Keratinocyte (primary cell): ENCODE results near the gene PYGM. TPM values are rescaled to one million over a fixed set of nuclear protein-coding genes. Genes with fewer than 3 reads are reported as not detected.

Source experiments
- DNase-seq: peaks from one replicate; pipeline ENCODE4 v3.0.0-alpha.2; 2011; ENCODE audit warnings: low read depth, missing footprints, low spot score
- FAIRE-seq: peaks from 2 replicates; lab custom pipeline; 2011; peaks lifted over from hg19 to GRCh38; lab: Jason Lieb, UNC
- H2AFZ ChIP-seq: 2 replicates; pipeline ENCODE4 v1.6.0; 2012; ENCODE audit warnings: low read length, control low read depth, inconsistent platforms; ENCODE audit not compliant: control insufficient read depth
- H3K27ac ChIP-seq: 2 replicates; pipeline ENCODE4 v1.5.1; 2011; ENCODE audit warnings: low read length; ENCODE audit not compliant: control insufficient read depth, insufficient read depth
- H3K27me3 ChIP-seq: 3 replicates; pipeline ENCODE4 v1.6.0; 2011; ENCODE audit warnings: low read length; ENCODE audit not compliant: control insufficient read depth, insufficient read depth; ENCODE audit errors: extremely low read depth
- H3K36me3 ChIP-seq, 2 experiments: 2 replicates in 1 of 2; 3 replicates in 1 of 2; pipeline ENCODE4 v1.5.1; 2011; ENCODE audit warnings: low read length in 2 of 2, mild to moderate bottlenecking in 1 of 2; ENCODE audit not compliant: control insufficient read depth in 2 of 2, insufficient read depth in 2 of 2; ENCODE audit errors: extremely low read depth in 1 of 2
- H3K4me1 ChIP-seq: 3 replicates; pipeline ENCODE4 v1.5.1; 2011; ENCODE audit warnings: low read length; ENCODE audit not compliant: control insufficient read depth, insufficient read depth; ENCODE audit errors: extremely low read depth
- H3K4me2 ChIP-seq: 3 replicates; pipeline ENCODE4 v1.6.0; 2011; ENCODE audit warnings: low read depth, low read length; ENCODE audit not compliant: control insufficient read depth, insufficient read depth; ENCODE audit errors: extremely low read depth
- H3K4me3 ChIP-seq, 3 experiments: fragments of 200-600 bp in 1 of 3; sonication (generic) in 1 of 3; 2 replicates in 2 of 3; 3 replicates in 1 of 3; pipeline ENCODE4 v1.5.1; 2011 to 2016; ENCODE audit warnings: low read length in 3 of 3, mild to moderate bottlenecking in 3 of 3, control low read depth in 2 of 3, inconsistent platforms in 1 of 3, low read depth in 1 of 3, mixed read lengths in 1 of 3, mixed run types in 1 of 3, moderate library complexity in 1 of 3; ENCODE audit not compliant: control insufficient read depth in 2 of 3, insufficient read depth in 2 of 3; ENCODE audit errors: extremely low read depth in 1 of 3
- H3K79me2 ChIP-seq: 2 replicates; pipeline ENCODE4 v1.6.0; 2012; ENCODE audit warnings: low read length; ENCODE audit not compliant: control insufficient read depth, insufficient read depth
- H3K9ac ChIP-seq: 3 replicates; pipeline ENCODE4 v1.6.0; 2011; ENCODE audit warnings: low read length; ENCODE audit not compliant: control insufficient read depth, insufficient read depth; ENCODE audit errors: extremely low read depth
- H3K9me1 ChIP-seq: 3 replicates; pipeline ENCODE4 v1.6.0; 2011; ENCODE audit warnings: low read length; ENCODE audit not compliant: control insufficient read depth, insufficient read depth; ENCODE audit errors: extremely low read depth
- H3K9me3 ChIP-seq: 2 replicates; pipeline ENCODE4 v1.5.1; 2012; ENCODE audit warnings: low read depth, low read length; ENCODE audit not compliant: control insufficient read depth
- H4K20me1 ChIP-seq: 3 replicates; pipeline ENCODE4 v1.6.0; 2011; ENCODE audit warnings: low read length; ENCODE audit not compliant: control insufficient read depth, insufficient read depth; ENCODE audit errors: extremely low read depth
- EZH2 ChIP-seq: IDR thresholded peaks from one replicate; pipeline ENCODE4 v1.6.1; 2012; ENCODE audit warnings: inconsistent platforms, mild to moderate bottlenecking, low read length, moderate library complexity
- dilution Hi-C: fragments of 300-500 bp; cut with MboI; formaldehyde crosslinking; loops from one replicate; pipeline ENCODE4 v1.7.0; 2020; ENCODE audit warnings: low sequenced_read_pairs; ENCODE audit not compliant: extremely low pct_ligation_motif_present
- polyA plus RNA-seq, 5 experiments: library from polyadenylated mRNA; depleted of rRNA in 3 of 5; stranded (reverse) in 3 of 5; stranded (forward) in 1 of 5; unstranded in 1 of 5; fragments of >200 nt; gene quantifications; 1 replicate in 1 of 5; 2 replicates in 3 of 5; 3 replicates in 1 of 5; pipeline versions ENCODE4 v1.2.1 to v1.2.3, GENCODE V29; 2011 to 2012; ENCODE audit warnings: missing spikeins in 2 of 5, low read depth in 1 of 5, low replicate concordance in 1 of 5
- TF ChIP-seq, protein P1 (sequence below), 3 experiments: IDR thresholded peaks in 1 of 3; conservative IDR thresholded peaks in 1 of 3; optimal IDR thresholded peaks in 1 of 3; 2 replicates in 2 of 3; 3 replicates in 1 of 3; pipeline versions ENCODE3 to v1.5.1; 2011; ENCODE audit warnings: low read length in 3 of 3, mild to moderate bottlenecking in 3 of 3, moderate library complexity in 2 of 3, control low read depth in 1 of 3, inconsistent platforms in 1 of 3; ENCODE audit not compliant: insufficient read depth in 2 of 3; ENCODE audit errors: extremely low read depth in 1 of 3

Gene PYGM
- polyA plus RNA-seq, 1 donor (not counting 4 experiments of a cell fraction or from before 2014, with no cell fraction given): 0.05 TPM

DNA sequence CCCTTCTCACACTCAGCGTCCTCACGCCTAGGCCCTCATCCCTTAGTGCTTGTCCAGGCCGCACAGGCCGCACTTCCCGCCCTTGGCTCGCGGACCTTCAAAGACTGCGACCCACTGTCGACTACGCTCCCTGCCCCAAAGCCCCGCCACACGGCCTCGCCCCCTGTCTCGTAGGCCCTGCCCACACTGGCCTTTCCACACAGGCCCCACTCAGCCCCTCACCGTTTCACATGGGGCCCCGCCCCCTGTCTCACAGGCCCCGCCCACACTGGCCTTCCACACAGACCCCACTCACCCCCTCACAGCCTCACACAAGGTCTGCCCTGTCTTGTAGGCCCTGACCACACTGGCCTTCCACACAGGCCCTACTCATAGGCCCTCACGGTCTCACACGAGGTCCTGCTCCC lies 47.8 kb downstream of the PYGM start:
- no peak overlapping the region for H3K27ac ChIP-seq
- no peaks in the 10 kb centered on the region for H3K9me1 ChIP-seq
- FAIRE-seq (no peak), DNase-seq (no peak)
- no peak overlapping the region for H3K9ac ChIP-seq
- dilution Hi-C loops: no loop called here
- no peaks in the 10 kb centered on the region for H3K9me3 ChIP-seq
- H3K27me3 ChIP-seq: peaks cover 66% of the 10 kb centered on the region
- no peak overlapping the region for H3K4me2 ChIP-seq
- no peaks in the 10 kb centered on the region for H3K79me2 ChIP-seq
- H3K36me3 ChIP-seq: no peaks in the 10 kb centered on the region
- no peak overlapping the region for H3K4me3 ChIP-seq
- H4K20me1 ChIP-seq: no peaks in the 10 kb centered on the region
- TF ChIP-seq, protein P1, sequence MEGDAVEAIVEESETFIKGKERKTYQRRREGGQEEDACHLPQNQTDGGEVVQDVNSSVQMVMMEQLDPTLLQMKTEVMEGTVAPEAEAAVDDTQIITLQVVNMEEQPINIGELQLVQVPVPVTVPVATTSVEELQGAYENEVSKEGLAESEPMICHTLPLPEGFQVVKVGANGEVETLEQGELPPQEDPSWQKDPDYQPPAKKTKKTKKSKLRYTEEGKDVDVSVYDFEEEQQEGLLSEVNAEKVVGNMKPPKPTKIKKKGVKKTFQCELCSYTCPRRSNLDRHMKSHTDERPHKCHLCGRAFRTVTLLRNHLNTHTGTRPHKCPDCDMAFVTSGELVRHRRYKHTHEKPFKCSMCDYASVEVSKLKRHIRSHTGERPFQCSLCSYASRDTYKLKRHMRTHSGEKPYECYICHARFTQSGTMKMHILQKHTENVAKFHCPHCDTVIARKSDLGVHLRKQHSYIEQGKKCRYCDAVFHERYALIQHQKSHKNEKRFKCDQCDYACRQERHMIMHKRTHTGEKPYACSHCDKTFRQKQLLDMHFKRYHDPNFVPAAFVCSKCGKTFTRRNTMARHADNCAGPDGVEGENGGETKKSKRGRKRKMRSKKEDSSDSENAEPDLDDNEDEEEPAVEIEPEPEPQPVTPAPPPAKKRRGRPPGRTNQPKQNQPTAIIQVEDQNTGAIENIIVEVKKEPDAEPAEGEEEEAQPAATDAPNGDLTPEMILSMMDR (optimal IDR thresholded peaks at IDR 0.05 in 1 of 3, IDR thresholded peaks at IDR 0.05 in 1 of 3, conservative IDR thresholded peaks at IDR 0.05 in 1 of 3; ENCODE audit: extremely low read depth in 1 of 3, insufficient read depth in 2 of 3, low read length in 3 of 3): no peak
- TF ChIP-seq EZH2: no peak
- H2AFZ ChIP-seq: no peak overlapping the region
- peaks cover 4% of the 10 kb centered on the region for H3K4me1 ChIP-seq

DNA sequence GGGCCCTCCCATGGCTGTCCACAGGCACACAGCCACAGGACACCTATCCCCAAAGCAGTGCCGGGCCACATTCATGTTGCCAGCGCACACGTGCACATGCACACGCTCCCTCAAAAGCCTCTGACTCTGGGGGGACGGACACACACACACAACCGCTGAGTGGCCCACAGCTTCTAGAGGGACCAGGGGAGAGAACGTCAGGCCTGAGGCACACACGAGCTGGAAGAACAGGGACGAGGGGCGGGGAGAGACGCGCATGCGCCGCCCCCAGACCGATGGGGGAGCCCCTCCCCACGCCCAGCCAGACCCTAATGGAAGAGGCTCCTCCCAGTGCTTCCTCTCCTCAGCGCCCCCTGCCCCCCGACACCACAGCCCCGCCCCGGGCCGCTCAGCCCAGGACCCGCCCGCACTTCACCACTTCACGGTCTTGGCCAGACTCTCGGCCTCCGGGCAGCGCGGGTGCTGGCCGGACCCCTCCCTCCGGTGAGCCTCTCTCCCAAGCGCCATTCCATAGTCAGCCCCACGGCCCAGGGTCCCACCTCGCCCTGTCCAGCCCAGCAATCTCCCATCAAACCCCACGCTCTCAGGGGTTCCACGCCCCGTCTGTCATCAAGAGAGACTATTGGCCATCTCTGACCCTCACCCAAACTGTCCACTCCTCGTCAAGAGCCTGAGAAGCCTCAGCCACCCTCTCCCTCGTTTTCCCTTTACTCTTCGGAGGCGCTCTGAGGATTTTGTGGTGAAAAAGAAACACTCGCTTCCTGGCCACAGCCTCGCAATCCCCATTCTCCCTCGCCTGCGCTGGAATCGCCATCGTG lies 48.4 kb downstream of the PYGM start:
- peaks cover 60% of the 10 kb centered on the region for H3K27me3 ChIP-seq
- TF ChIP-seq EZH2: no peak
- TF ChIP-seq, protein P1 (optimal IDR thresholded peaks at IDR 0.05 in 1 of 3, IDR thresholded peaks at IDR 0.05 in 1 of 3, conservative IDR thresholded peaks at IDR 0.05 in 1 of 3; ENCODE audit: extremely low read depth in 1 of 3, insufficient read depth in 2 of 3, low read length in 3 of 3): no peak
- no peak for FAIRE-seq

More for the DNA sequence above, 48.4 kb downstream of the PYGM start:
- Histone ChIP-seq H2AFZ (no peak overlapping the region), H4K20me1 (no peaks in the 10 kb centered on the region), H3K4me1 (peaks cover 4% of the 10 kb centered on the region), H3K4me3 (no peak overlapping the region), H3K9me3 (no peaks in the 10 kb centered on the region), H3K9me1 (no peaks in the 10 kb centered on the region), H3K9ac (no peak overlapping the region), H3K4me2 (no peak overlapping the region), H3K79me2 (no peaks in the 10 kb centered on the region), H3K36me3 (no peaks in the 10 kb centered on the region), H3K27ac (no peak overlapping the region)
- dilution Hi-C loops: no loop called here
- DNase-seq: no peak
